ENCODE results near the gene PPP1R15A.

DNA sequence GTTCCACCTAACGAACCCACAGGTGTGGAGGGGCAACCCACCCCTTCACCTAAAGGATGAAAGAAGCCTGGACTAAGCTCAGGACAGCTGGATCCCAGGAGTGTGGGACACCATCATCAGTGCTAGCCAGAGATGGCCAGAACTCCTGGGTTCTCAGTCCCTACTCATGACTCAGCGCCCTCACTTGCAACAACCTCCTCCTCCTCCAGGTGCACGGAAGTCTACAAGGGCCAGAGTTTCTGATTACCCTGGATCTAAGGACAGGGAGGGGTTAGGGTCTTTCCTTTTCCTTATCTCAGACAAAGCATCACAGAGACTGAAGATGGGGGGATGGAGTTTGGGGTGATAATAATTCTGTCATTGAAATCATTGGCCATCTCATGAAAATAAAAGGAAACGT, 18.3 kb downstream of the PPP1R15A start:
- TF ChIP-seq, protein P1, sequence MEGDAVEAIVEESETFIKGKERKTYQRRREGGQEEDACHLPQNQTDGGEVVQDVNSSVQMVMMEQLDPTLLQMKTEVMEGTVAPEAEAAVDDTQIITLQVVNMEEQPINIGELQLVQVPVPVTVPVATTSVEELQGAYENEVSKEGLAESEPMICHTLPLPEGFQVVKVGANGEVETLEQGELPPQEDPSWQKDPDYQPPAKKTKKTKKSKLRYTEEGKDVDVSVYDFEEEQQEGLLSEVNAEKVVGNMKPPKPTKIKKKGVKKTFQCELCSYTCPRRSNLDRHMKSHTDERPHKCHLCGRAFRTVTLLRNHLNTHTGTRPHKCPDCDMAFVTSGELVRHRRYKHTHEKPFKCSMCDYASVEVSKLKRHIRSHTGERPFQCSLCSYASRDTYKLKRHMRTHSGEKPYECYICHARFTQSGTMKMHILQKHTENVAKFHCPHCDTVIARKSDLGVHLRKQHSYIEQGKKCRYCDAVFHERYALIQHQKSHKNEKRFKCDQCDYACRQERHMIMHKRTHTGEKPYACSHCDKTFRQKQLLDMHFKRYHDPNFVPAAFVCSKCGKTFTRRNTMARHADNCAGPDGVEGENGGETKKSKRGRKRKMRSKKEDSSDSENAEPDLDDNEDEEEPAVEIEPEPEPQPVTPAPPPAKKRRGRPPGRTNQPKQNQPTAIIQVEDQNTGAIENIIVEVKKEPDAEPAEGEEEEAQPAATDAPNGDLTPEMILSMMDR (conservative IDR thresholded peaks at IDR 0.05; ENCODE audit: low read length), result no peak
- no peak for TF ChIP-seq EZH2phosphoT487 (IDR thresholded peaks at IDR 0.05; ENCODE audit: borderline replicate concordance, low read depth, low read length)
